ENCODE results near the gene CRTC2. TPM values are rescaled to one million over a fixed set of nuclear protein-coding genes. Genes with fewer than 3 reads are reported as not detected.
"Not testable (repeated sequence)": the region's sequence is repeated elsewhere in the genome, so short reads cannot be mapped to it uniquely, and the experiment has no call there.

Gene CRTC2
- polyA plus RNA-seq, 1 donor from 2014 or later = 12.1 TPM

GRCh38 chr1:153916297-153916696 is 42.1 kb downstream of the CRTC2 start:
- peaks cover 90% of the 10 kb centered on the region for H3K79me2 ChIP-seq (replicated peaks; ENCODE audit: insufficient read depth, low read length)
- no peak overlapping the region for H2AFZ ChIP-seq (ENCODE audit: low read depth, low read length)
- TF ChIP-seq EZH2 (IDR thresholded peaks at IDR 0.05; ENCODE audit: borderline replicate concordance, insufficient read depth, low read length, poor library complexity, severe bottlenecking) = no peak
- no peaks in the 10 kb centered on the region for H3K9me3 ChIP-seq (ENCODE audit: low read length)
- no peak overlapping the region for H3K4me2 ChIP-seq (ENCODE audit: low read length)
- H3K9me2 ChIP-seq (ENCODE audit: insufficient read depth, low read length) = no peaks in the 10 kb centered on the region
- no peak overlapping the region for H3K4me3 ChIP-seq (ENCODE audit: low read length)
- H3K9ac ChIP-seq (ENCODE audit: low read length) = no peak overlapping the region
- no peaks in the 10 kb centered on the region for H3K27me3 ChIP-seq (ENCODE audit: insufficient read depth, low read depth, low read length)
- peaks cover 17% of the 10 kb centered on the region for H4K20me1 ChIP-seq (ENCODE audit: insufficient read depth)
- H3K36me3 ChIP-seq (ENCODE audit: insufficient read depth, low read length) = no peaks in the 10 kb centered on the region
- no peaks in the 10 kb centered on the region for H3F3A ChIP-seq (ENCODE audit: insufficient read depth, low read length, poor library complexity, severe bottlenecking)
- H3K27ac ChIP-seq (ENCODE audit: low read length) = no peak overlapping the region

DNA sequence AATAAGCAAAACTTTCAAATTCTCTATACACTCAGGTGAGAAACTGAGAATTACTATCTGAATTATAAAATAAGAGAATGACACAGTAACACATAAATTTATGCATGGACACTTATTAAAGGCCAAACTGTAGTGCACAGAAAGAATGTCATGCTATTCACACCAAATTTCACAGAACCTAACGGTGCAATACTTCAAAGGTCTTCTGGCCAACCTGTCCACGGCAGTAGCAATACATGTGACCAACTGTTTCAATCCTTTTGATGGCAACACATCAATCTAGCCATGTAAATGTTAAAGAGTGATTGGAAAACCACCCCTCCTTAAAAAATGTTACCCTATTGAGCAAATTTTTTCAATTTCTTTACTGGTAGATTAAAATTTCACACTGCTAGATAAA is 46.1 kb downstream of the CRTC2 start:
- no peaks in the 10 kb centered on the region for H3F3A ChIP-seq (ENCODE audit: insufficient read depth, low read length, poor library complexity, severe bottlenecking)
- H3K79me2 ChIP-seq (replicated peaks; ENCODE audit: insufficient read depth, low read length) = peaks cover 80% of the 10 kb centered on the region
- no peak overlapping the region for H3K4me2 ChIP-seq (ENCODE audit: low read length)
- H3K9me2 ChIP-seq (ENCODE audit: insufficient read depth, low read length) = no peaks in the 10 kb centered on the region
- no peaks in the 10 kb centered on the region for H3K9me3 ChIP-seq (ENCODE audit: low read length)
- TF ChIP-seq TAF1 (IDR thresholded peaks at IDR 0.05; ENCODE audit: low read depth) (no peak), EZH2 (IDR thresholded peaks at IDR 0.05; ENCODE audit: borderline replicate concordance, insufficient read depth, low read length, poor library complexity, severe bottlenecking) (no peak), REST (IDR thresholded peaks at IDR 0.05; ENCODE audit: borderline replicate concordance) (no peak), RAD21 (conservative IDR thresholded peaks at IDR 0.05) (no peak), MXI1 (conservative IDR thresholded peaks at IDR 0.05; ENCODE audit: poor library complexity, severe bottlenecking) (no peak), POLR2AphosphoS5 (IDR thresholded peaks at IDR 0.05) (no peak), EP300 (conservative IDR thresholded peaks at IDR 0.05; ENCODE audit: poor library complexity, severe bottlenecking) (no peak), SMC3 (conservative IDR thresholded peaks at IDR 0.05; ENCODE audit: poor library complexity) (no peak)
- TF ChIP-seq, protein P1, sequence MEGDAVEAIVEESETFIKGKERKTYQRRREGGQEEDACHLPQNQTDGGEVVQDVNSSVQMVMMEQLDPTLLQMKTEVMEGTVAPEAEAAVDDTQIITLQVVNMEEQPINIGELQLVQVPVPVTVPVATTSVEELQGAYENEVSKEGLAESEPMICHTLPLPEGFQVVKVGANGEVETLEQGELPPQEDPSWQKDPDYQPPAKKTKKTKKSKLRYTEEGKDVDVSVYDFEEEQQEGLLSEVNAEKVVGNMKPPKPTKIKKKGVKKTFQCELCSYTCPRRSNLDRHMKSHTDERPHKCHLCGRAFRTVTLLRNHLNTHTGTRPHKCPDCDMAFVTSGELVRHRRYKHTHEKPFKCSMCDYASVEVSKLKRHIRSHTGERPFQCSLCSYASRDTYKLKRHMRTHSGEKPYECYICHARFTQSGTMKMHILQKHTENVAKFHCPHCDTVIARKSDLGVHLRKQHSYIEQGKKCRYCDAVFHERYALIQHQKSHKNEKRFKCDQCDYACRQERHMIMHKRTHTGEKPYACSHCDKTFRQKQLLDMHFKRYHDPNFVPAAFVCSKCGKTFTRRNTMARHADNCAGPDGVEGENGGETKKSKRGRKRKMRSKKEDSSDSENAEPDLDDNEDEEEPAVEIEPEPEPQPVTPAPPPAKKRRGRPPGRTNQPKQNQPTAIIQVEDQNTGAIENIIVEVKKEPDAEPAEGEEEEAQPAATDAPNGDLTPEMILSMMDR (IDR thresholded peaks at IDR 0.05; ENCODE audit: poor library complexity, severe bottlenecking) = no peak
- no peaks in the 10 kb centered on the region for H3K27me3 ChIP-seq (ENCODE audit: insufficient read depth, low read depth, low read length)
- H3K27ac ChIP-seq (ENCODE audit: low read length) = no peak overlapping the region
- no peak overlapping the region for H3K4me3 ChIP-seq (ENCODE audit: low read length)
- no peak overlapping the region for H3K9ac ChIP-seq (ENCODE audit: low read length)
- no peaks in the 10 kb centered on the region for H3K36me3 ChIP-seq (ENCODE audit: insufficient read depth, low read length)
- H2AFZ ChIP-seq (ENCODE audit: low read depth, low read length) = no peak overlapping the region
- H4K20me1 ChIP-seq (ENCODE audit: insufficient read depth) = no peaks in the 10 kb centered on the region

- not testable (repeated sequence) for H3K9ac ChIP-seq (ENCODE audit: low read length); H2AFZ ChIP-seq (ENCODE audit: low read depth, low read length); H3K27ac ChIP-seq (ENCODE audit: low read length); H3K9me2 ChIP-seq (ENCODE audit: insufficient read depth, low read length); H3K4me3 ChIP-seq (ENCODE audit: low read length); H3K4me2 ChIP-seq (ENCODE audit: low read length); H3K27me3 ChIP-seq (ENCODE audit: insufficient read depth, low read depth, low read length); H3K9me3 ChIP-seq (ENCODE audit: low read length); H4K20me1 ChIP-seq (ENCODE audit: insufficient read depth); H3F3A ChIP-seq (ENCODE audit: insufficient read depth, low read length, poor library complexity, severe bottlenecking); H3K36me3 ChIP-seq (ENCODE audit: insufficient read depth, low read length)
- H3K79me2 ChIP-seq (replicated peaks; ENCODE audit: insufficient read depth, low read length) = peaks cover 81% of the 10 kb centered on the region
These were observed 47.9 kb downstream of the CRTC2 start for GRCh38 chr1:153910560-153910959.

All from neural cell (in vitro differentiated cells).